H9 (cell line): ENCODE results near the gene GPR141. TPM values are rescaled to one million over a fixed set of nuclear protein-coding genes. Genes with fewer than 3 reads are reported as not detected.

Experiments used
- DNase-seq: peaks from one replicate; pipeline ENCODE4 v3.0.0-alpha.2; 2017
- H2AFZ ChIP-seq: one replicate; pipeline ENCODE4 v1.6.1; 2013; ENCODE audit warnings: mild to moderate bottlenecking, low read length, control low read depth, moderate library complexity
- H2AK5ac ChIP-seq: 2 replicates; pipeline ENCODE4 v1.6.1; 2013; ENCODE audit warnings: low read length, control low read depth, mixed read lengths; ENCODE audit not compliant: insufficient read length
- H2BK120ac ChIP-seq: one replicate; pipeline ENCODE4 v1.6.1; 2013; ENCODE audit warnings: low read depth, mild to moderate bottlenecking, low read length, control low read depth, inconsistent platforms; ENCODE audit not compliant: poor library complexity, severe bottlenecking
- H2BK12ac ChIP-seq: 2 replicates; pipeline ENCODE4 v1.6.1; 2013; ENCODE audit warnings: low read length, control low read depth, mixed read lengths, low read depth; ENCODE audit not compliant: insufficient read length
- H2BK15ac ChIP-seq: 2 replicates; pipeline ENCODE4 v1.6.1; 2013; ENCODE audit warnings: low read depth, low read length, control low read depth
- H2BK20ac ChIP-seq: one replicate; pipeline ENCODE4 v1.6.1; 2013; ENCODE audit warnings: low read depth, mild to moderate bottlenecking, low read length, control low read depth, inconsistent platforms; ENCODE audit not compliant: poor library complexity, severe bottlenecking
- H2BK5ac ChIP-seq: 2 replicates; pipeline ENCODE4 v1.6.1; 2013; ENCODE audit warnings: low read length, control low read depth, mixed read lengths; ENCODE audit not compliant: insufficient read length
- H3K14ac ChIP-seq: 2 replicates; pipeline ENCODE4 v1.6.1; 2013; ENCODE audit warnings: low read length, control low read depth; ENCODE audit not compliant: insufficient read depth
- H3K18ac ChIP-seq: 2 replicates; pipeline ENCODE4 v1.6.1; 2013; ENCODE audit warnings: low read depth, mild to moderate bottlenecking, mixed read lengths, low read length, control low read depth; ENCODE audit not compliant: insufficient read length
- H3K23ac ChIP-seq: 2 replicates; pipeline ENCODE4 v1.6.1; 2013; ENCODE audit warnings: low read length, control low read depth, mixed read lengths, low read depth; ENCODE audit not compliant: insufficient read length
- H3K23me2 ChIP-seq: 2 replicates; pipeline ENCODE4 v1.6.1; 2013; ENCODE audit warnings: low read depth, mild to moderate bottlenecking, mixed read lengths, low read length, control low read depth; ENCODE audit not compliant: insufficient read length, poor library complexity, severe bottlenecking
- H3K27ac ChIP-seq: 2 replicates; pipeline ENCODE4 v1.5.1; 2013; ENCODE audit warnings: low read length, control low read depth, mixed read lengths, low read depth; ENCODE audit not compliant: insufficient read length
- H3K27me3 ChIP-seq: 2 replicates; pipeline ENCODE4 v1.6.1; 2013; ENCODE audit warnings: low read length, control low read depth, inconsistent platforms; ENCODE audit not compliant: insufficient read depth
- H3K4ac ChIP-seq: 2 replicates; pipeline ENCODE4 v1.6.1; 2013; ENCODE audit warnings: low read depth, mild to moderate bottlenecking, control low read depth, inconsistent platforms, low read length, moderate library complexity
- H3K4me1 ChIP-seq: 2 replicates; pipeline ENCODE4 v1.6.1; 2013; ENCODE audit warnings: low read length, control low read depth, inconsistent platforms; ENCODE audit not compliant: insufficient read depth
- H3K4me2 ChIP-seq: 2 replicates; pipeline ENCODE4 v1.6.1; 2013; ENCODE audit warnings: low read length, control low read depth, mixed read lengths; ENCODE audit not compliant: insufficient read length, insufficient read depth
- H3K56ac ChIP-seq: 2 replicates; pipeline ENCODE4 v1.6.1; 2013; ENCODE audit warnings: low read depth, mild to moderate bottlenecking, mixed read lengths, low read length, control low read depth; ENCODE audit not compliant: insufficient read length
- H3K79me1 ChIP-seq: 2 replicates; pipeline ENCODE4 v1.6.1; 2013; ENCODE audit warnings: low read depth, mild to moderate bottlenecking, moderate library complexity, low read length, control low read depth, inconsistent platforms; ENCODE audit not compliant: insufficient read depth, poor library complexity, severe bottlenecking
- H3K79me2 ChIP-seq: 2 replicates; pipeline ENCODE4 v1.6.1; 2013; ENCODE audit warnings: low read length, control low read depth, inconsistent platforms; ENCODE audit not compliant: insufficient read depth
- H3K9ac ChIP-seq: 2 replicates; pipeline ENCODE4 v1.6.1; 2013; ENCODE audit warnings: low read length, control low read depth, mixed read lengths; ENCODE audit not compliant: insufficient read length; ENCODE audit errors: extremely low read depth
- H3K9me3 ChIP-seq: one replicate; pipeline ENCODE4 v1.6.1; 2013; ENCODE audit warnings: low read depth, low read length, inconsistent platforms; ENCODE audit not compliant: control insufficient read depth
- H3T11ph ChIP-seq: one replicate; pipeline ENCODE4 v1.6.1; 2013; ENCODE audit warnings: mild to moderate bottlenecking, low read length, control low read depth, inconsistent platforms
- H4K20me1 ChIP-seq: one replicate; pipeline ENCODE4 v1.6.1; 2013; ENCODE audit not compliant: control insufficient read depth, insufficient read length, insufficient read depth
- H4K5ac ChIP-seq: 2 replicates; pipeline ENCODE4 v1.6.1; 2013; ENCODE audit warnings: low read depth, mild to moderate bottlenecking, mixed read lengths, low read length, control low read depth; ENCODE audit not compliant: insufficient read length
- H4K8ac ChIP-seq: replicated peaks from 2 replicates; pipeline ENCODE4 v1.6.1; 2013; ENCODE audit warnings: low read length, control low read depth, mixed read lengths, low read depth; ENCODE audit not compliant: insufficient read length
- H4K91ac ChIP-seq: 2 replicates; pipeline ENCODE4 v1.6.1; 2013; ENCODE audit warnings: low read depth, mild to moderate bottlenecking, moderate library complexity, mixed read lengths, low read length, control low read depth; ENCODE audit not compliant: insufficient read length
- H3K27ac Mint-ChIP-seq, 3 experiments: 2 replicates in 2 of 3; 3 replicates in 1 of 3; pipeline ENCODE4 v1.8.0; 2020 to 2021; ENCODE audit warnings: mixed read lengths in 3 of 3, mild to moderate bottlenecking in 1 of 3, moderate library complexity in 1 of 3
- H3K27me3 Mint-ChIP-seq: 2 replicates; pipeline ENCODE4 v1.8.0; 2021; ENCODE audit warnings: low read depth, mild to moderate bottlenecking, moderate library complexity, mixed read lengths
- H3K36me3 Mint-ChIP-seq, 3 experiments: 2 replicates in 2 of 3; 3 replicates in 1 of 3; pipeline ENCODE4 v1.8.0; 2020 to 2021; ENCODE audit warnings: low read depth in 3 of 3, mixed read lengths in 3 of 3; ENCODE audit not compliant: insufficient read depth in 1 of 3
- H3K4me1 Mint-ChIP-seq, 2 experiments: 2 replicates each; pipeline ENCODE4 v1.8.0; 2020; ENCODE audit warnings: mixed read lengths in 2 of 2
- H3K4me3 Mint-ChIP-seq, 2 experiments: 2 replicates in 1 of 2; 3 replicates in 1 of 2; pipeline ENCODE4 v1.8.0; 2020 to 2021; ENCODE audit warnings: mild to moderate bottlenecking in 2 of 2, mixed read lengths in 2 of 2, moderate library complexity in 1 of 2
- H3K9me3 Mint-ChIP-seq, 2 experiments: 2 replicates in 1 of 2; 3 replicates in 1 of 2; pipeline ENCODE4 v1.8.0; 2020; ENCODE audit warnings: mild to moderate bottlenecking in 2 of 2, mixed read lengths in 2 of 2, moderate library complexity in 1 of 2
- WGBS: extraction: QIAGEN DNeasy Blood & Tissue Kit; methylation state at CpG from one replicate; pipeline ENCODE4 v1.1.7; 2013; ENCODE audit warnings: missing lambda C conversion rate, low lambda C conversion rate, mixed read lengths; ENCODE audit not compliant: insufficient read length; ENCODE audit errors: extremely low coverage; 5-methylcytosine and 5-hydroxymethylcytosine counted together
- total RNA-seq: library from RNA; stranded (reverse); gene quantifications from 2 replicates; pipeline ENCODE4 v1.2.1, GENCODE V29; 2021
- TF ChIP-seq, protein P1 (sequence below): fragments of 200-600 bp; sonication (generic); conservative IDR thresholded peaks from 3 replicates; pipeline ENCODE4 v1.8.0; 2021; ENCODE audit warnings: antibody characterized with exemption, mild to moderate bottlenecking

Gene GPR141
- total RNA-seq, 1 experiment from 2014 or later: 0.50 TPM

- Mint-ChIP-seq H3K4me3 (0 out of 5 replicates have a peak overlapping the region, but pooled peaks of 1 of the 2 experiments have one; percentile 9), H3K4me1 (peaks cover 9 to 12% of the 10 kb centered on the region in 2 experiments), H3K27ac (peak overlapping the region; percentile 58 to 72 (median 64); a peak in 2 of 7 replicates), H3K27me3 (no peaks in the 10 kb centered on the region), H3K36me3 (no peaks in the 10 kb centered on the region; a peak in 1 of 7 replicates), H3K9me3 (no peaks in the 10 kb centered on the region; a peak in 1 of 5 replicates)
- H2BK12ac ChIP-seq: no peak overlapping the region
- H3K14ac ChIP-seq: no peak overlapping the region
- H3K23me2 ChIP-seq: no peaks in the 10 kb centered on the region
- peak overlapping the region; percentile 4 for H3K4me2 ChIP-seq
- no peak overlapping the region for H2BK20ac ChIP-seq
- no peak overlapping the region for H2BK120ac ChIP-seq
- no CpG with 5 or more reads among the region's 1 CpG for WGBS
- no peak overlapping the region for H3K23ac ChIP-seq
- no peak overlapping the region for H3K4ac ChIP-seq
- no peak overlapping the region for H3T11ph ChIP-seq
- peak overlapping the region; percentile 40 for H2AFZ ChIP-seq
- H3K27me3 ChIP-seq: no peaks in the 10 kb centered on the region
- no peaks in the 10 kb centered on the region for H3K79me1 ChIP-seq
- peak; percentile 82 for DNase-seq
- no peaks in the 10 kb centered on the region for H4K20me1 ChIP-seq
- TF ChIP-seq, protein P1, sequence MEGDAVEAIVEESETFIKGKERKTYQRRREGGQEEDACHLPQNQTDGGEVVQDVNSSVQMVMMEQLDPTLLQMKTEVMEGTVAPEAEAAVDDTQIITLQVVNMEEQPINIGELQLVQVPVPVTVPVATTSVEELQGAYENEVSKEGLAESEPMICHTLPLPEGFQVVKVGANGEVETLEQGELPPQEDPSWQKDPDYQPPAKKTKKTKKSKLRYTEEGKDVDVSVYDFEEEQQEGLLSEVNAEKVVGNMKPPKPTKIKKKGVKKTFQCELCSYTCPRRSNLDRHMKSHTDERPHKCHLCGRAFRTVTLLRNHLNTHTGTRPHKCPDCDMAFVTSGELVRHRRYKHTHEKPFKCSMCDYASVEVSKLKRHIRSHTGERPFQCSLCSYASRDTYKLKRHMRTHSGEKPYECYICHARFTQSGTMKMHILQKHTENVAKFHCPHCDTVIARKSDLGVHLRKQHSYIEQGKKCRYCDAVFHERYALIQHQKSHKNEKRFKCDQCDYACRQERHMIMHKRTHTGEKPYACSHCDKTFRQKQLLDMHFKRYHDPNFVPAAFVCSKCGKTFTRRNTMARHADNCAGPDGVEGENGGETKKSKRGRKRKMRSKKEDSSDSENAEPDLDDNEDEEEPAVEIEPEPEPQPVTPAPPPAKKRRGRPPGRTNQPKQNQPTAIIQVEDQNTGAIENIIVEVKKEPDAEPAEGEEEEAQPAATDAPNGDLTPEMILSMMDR: peak; percentile 55; the same call in 2 of the 3 replicates
- no peak overlapping the region for H3K56ac ChIP-seq
- H3K18ac ChIP-seq: no peak overlapping the region
- H4K91ac ChIP-seq: no peak overlapping the region
- no peak overlapping the region for H4K5ac ChIP-seq
- no peaks in the 10 kb centered on the region for H3K9me3 ChIP-seq
- no peak overlapping the region for H4K8ac ChIP-seq
- H3K4me1 ChIP-seq: no peaks in the 10 kb centered on the region
- no peaks in the 10 kb centered on the region for H3K79me2 ChIP-seq
- no peak overlapping the region for H2BK5ac ChIP-seq
- H3K9ac ChIP-seq: no peak overlapping the region
- no peak overlapping the region for H2BK15ac ChIP-seq
- H3K27ac ChIP-seq: peak overlapping the region; percentile 50
- H2AK5ac ChIP-seq: no peak overlapping the region
Observed at GRCh38 chr7:37643876-37644275, 39.7 kb upstream of the GPR141 start.
